Measurements from ENCODE around the gene CYP2R1.

Gene CYP2R1

GRCh38 chr11:14906993-14907392 is 15.0 kb upstream of the CYP2R1 start:
- Histone ChIP-seq H3K4me2 (ENCODE audit: low read length) (peak overlapping the region; percentile 95), H3K27ac (ENCODE audit: low read depth, low read length) (peak overlapping the region; percentile 82), H3K4me3 (ENCODE audit: low read length) (peak overlapping the region; percentile 88), H3K9me3 (ENCODE audit: control insufficient read depth, insufficient read depth, low read length) (no peaks in the 10 kb centered on the region), H3K27me3 (ENCODE audit: control insufficient read depth, low read length) (no peaks in the 10 kb centered on the region), H3K36me3 (ENCODE audit: control insufficient read depth, low read length) (no peaks in the 10 kb centered on the region), H4K20me1 (ENCODE audit: control insufficient read depth, insufficient read depth, low read depth, low read length) (no peaks in the 10 kb centered on the region), H3K79me2 (ENCODE audit: control insufficient read depth, low read length) (no peaks in the 10 kb centered on the region), H3F3A (ENCODE audit: control insufficient read depth, insufficient read depth) (peaks cover 19% of the 10 kb centered on the region; the same call in 1 of the 2 replicates), H3K4me1 (ENCODE audit: control insufficient read depth, low read length) (peaks cover 50% of the 10 kb centered on the region), H3K9me2 (replicated peaks; ENCODE audit: control insufficient read depth, low read length) (no peaks in the 10 kb centered on the region)
- TF ChIP-seq CTCF (IDR thresholded peaks at IDR 0.05; ENCODE audit: low read depth, low read length, poor library complexity, severe bottlenecking): no peak
- no peak for TF ChIP-seq EZH2phosphoT487 (IDR thresholded peaks at IDR 0.05; ENCODE audit: borderline replicate concordance, low read length)

GRCh38 chr11:14906578-14906977 is 14.5 kb upstream of the CYP2R1 start:
- Histone ChIP-seq H3K4me3 (ENCODE audit: low read length) (peak overlapping the region; percentile 88), H3K36me3 (ENCODE audit: control insufficient read depth, low read length) (no peaks in the 10 kb centered on the region), H3K79me2 (ENCODE audit: control insufficient read depth, low read length) (no peaks in the 10 kb centered on the region), H3F3A (ENCODE audit: control insufficient read depth, insufficient read depth) (peaks cover 19% of the 10 kb centered on the region; the same call in 1 of the 2 replicates), H3K9me2 (replicated peaks; ENCODE audit: control insufficient read depth, low read length) (no peaks in the 10 kb centered on the region), H4K20me1 (ENCODE audit: control insufficient read depth, insufficient read depth, low read depth, low read length) (no peaks in the 10 kb centered on the region), H3K27ac (ENCODE audit: low read depth, low read length) (peak overlapping the region; percentile 82), H3K9me3 (ENCODE audit: control insufficient read depth, insufficient read depth, low read length) (no peaks in the 10 kb centered on the region), H3K4me2 (ENCODE audit: low read length) (peak overlapping the region; percentile 95), H3K4me1 (ENCODE audit: control insufficient read depth, low read length) (peaks cover 50% of the 10 kb centered on the region), H3K27me3 (ENCODE audit: control insufficient read depth, low read length) (no peaks in the 10 kb centered on the region)
- no peak for TF ChIP-seq CTCF (IDR thresholded peaks at IDR 0.05; ENCODE audit: low read depth, low read length, poor library complexity, severe bottlenecking)
- no peak for TF ChIP-seq EZH2phosphoT487 (IDR thresholded peaks at IDR 0.05; ENCODE audit: borderline replicate concordance, low read length)

- H4K20me1 ChIP-seq (ENCODE audit: control insufficient read depth, insufficient read depth, low read depth, low read length): no peaks in the 10 kb centered on the region
- H3K4me1 ChIP-seq (ENCODE audit: control insufficient read depth, low read length): peaks cover 50% of the 10 kb centered on the region
- H3F3A ChIP-seq (ENCODE audit: control insufficient read depth, insufficient read depth): peaks cover 19% of the 10 kb centered on the region; the same call in 1 of the 2 replicates
- peak overlapping the region; percentile 95 for H3K4me2 ChIP-seq (ENCODE audit: low read length)
- peak overlapping the region; percentile 88 for H3K4me3 ChIP-seq (ENCODE audit: low read length)
- peak overlapping the region; percentile 82 for H3K27ac ChIP-seq (ENCODE audit: low read depth, low read length)
- H3K9me2 ChIP-seq (replicated peaks; ENCODE audit: control insufficient read depth, low read length): no peaks in the 10 kb centered on the region
- peak; percentile 54 for TF ChIP-seq CTCF (IDR thresholded peaks at IDR 0.05; ENCODE audit: low read depth, low read length, poor library complexity, severe bottlenecking)
- TF ChIP-seq EZH2phosphoT487 (IDR thresholded peaks at IDR 0.05; ENCODE audit: borderline replicate concordance, low read length): no peak
- H3K9me3 ChIP-seq (ENCODE audit: control insufficient read depth, insufficient read depth, low read length): no peaks in the 10 kb centered on the region
- H3K27me3 ChIP-seq (ENCODE audit: control insufficient read depth, low read length): no peaks in the 10 kb centered on the region
- no peaks in the 10 kb centered on the region for H3K36me3 ChIP-seq (ENCODE audit: control insufficient read depth, low read length)
- no peaks in the 10 kb centered on the region for H3K79me2 ChIP-seq (ENCODE audit: control insufficient read depth, low read length)
Observed at GRCh38 chr11:14905104-14906033, 13.3 kb upstream of the CYP2R1 start.
